ENCODE measurements around the gene SFXN2. TPM values are rescaled to one million over a fixed set of nuclear protein-coding genes. Genes with fewer than 3 reads are reported as not detected.

SFXN2 gene
- total RNA-seq, 1 experiment from 2014 or later, result 21.2 TPM

DNA sequence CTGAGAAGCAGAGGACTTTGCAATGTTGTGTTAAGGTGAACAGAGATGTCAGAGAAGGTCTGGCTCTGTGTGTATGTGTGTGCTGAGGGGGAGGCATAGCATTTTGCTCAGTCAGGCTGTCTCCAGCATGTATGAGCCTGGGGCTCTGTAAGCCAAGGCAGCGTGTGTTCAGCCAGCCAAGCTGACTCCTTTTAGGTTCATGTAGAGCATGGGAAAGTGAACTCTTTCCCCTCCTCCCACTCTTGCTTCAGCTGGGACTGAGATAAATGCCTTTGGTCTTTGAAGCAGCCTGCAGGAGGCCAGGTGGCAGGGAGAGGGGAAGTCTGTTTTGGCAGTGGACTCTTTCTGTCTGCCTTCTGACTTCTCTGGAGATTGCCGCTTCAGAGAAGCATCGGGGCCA lies 3.8 kb downstream of the SFXN2 start:
- CTCF ChIA-PET, result interaction anchor here (0.9 to 1.3 kb wide), 2 partner anchors 39 to 199 kb away, joined by 3 to 4 read pairs; partner anchors contain the start of gene CNNM2
- H3K9me3 Mint-ChIP-seq, result no peaks in the 10 kb centered on the region
- POLR2A ChIA-PET, result interaction anchor here (0.6 kb wide), 1 partner anchor 75 kb away, joined by 3 read pairs; no protein-coding TSS in a partner anchor

GRCh38 chr10:102720337-102720736 lies 5.9 kb downstream of the SFXN2 start:
- no peak for ATAC-seq
- TF ChIP-seq, protein P1, sequence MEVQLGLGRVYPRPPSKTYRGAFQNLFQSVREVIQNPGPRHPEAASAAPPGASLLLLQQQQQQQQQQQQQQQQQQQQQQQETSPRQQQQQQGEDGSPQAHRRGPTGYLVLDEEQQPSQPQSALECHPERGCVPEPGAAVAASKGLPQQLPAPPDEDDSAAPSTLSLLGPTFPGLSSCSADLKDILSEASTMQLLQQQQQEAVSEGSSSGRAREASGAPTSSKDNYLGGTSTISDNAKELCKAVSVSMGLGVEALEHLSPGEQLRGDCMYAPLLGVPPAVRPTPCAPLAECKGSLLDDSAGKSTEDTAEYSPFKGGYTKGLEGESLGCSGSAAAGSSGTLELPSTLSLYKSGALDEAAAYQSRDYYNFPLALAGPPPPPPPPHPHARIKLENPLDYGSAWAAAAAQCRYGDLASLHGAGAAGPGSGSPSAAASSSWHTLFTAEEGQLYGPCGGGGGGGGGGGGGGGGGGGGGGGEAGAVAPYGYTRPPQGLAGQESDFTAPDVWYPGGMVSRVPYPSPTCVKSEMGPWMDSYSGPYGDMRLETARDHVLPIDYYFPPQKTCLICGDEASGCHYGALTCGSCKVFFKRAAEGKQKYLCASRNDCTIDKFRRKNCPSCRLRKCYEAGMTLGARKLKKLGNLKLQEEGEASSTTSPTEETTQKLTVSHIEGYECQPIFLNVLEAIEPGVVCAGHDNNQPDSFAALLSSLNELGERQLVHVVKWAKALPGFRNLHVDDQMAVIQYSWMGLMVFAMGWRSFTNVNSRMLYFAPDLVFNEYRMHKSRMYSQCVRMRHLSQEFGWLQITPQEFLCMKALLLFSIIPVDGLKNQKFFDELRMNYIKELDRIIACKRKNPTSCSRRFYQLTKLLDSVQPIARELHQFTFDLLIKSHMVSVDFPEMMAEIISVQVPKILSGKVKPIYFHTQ (CRISPR knock-in tag; IDR thresholded peaks at IDR 0.05), result no peak
- peak; percentile 79; the same call in 1 of the 2 replicates for TF ChIP-seq ZNF121 (CRISPR knock-in tag; IDR thresholded peaks at IDR 0.05)
- Mint-ChIP-seq H3K9me3 (peaks cover 6% of the 10 kb centered on the region), H3K27ac (no peak overlapping the region; the same call in 1 of the 2 replicates), H3K4me3 (no peak overlapping the region), H3K27me3 (ENCODE audit: low read depth) (no peaks in the 10 kb centered on the region), H3K4me1 (peaks cover 45% of the 10 kb centered on the region), H3K36me3 (peaks cover 35% of the 10 kb centered on the region)
- ChIA-PET POLR2A (interaction anchor here (0.6 kb wide), 1 partner anchor 55 kb away, joined by 3 read pairs; no protein-coding TSS in a partner anchor), CTCF (interaction anchor here (0.7 to 1.6 kb wide), 4 partner anchors 45 to 1252 kb away, joined by 3 to 5 read pairs (median 4); no protein-coding TSS in a partner anchor)
- DNase-seq (ENCODE audit: low spot score), result no peak

More for the DNA sequence above, 3.8 kb downstream of the SFXN2 start:
- peaks cover 51% of the 10 kb centered on the region for H3K4me1 Mint-ChIP-seq
- peak; percentile 27 for DNase-seq (ENCODE audit: low spot score)
- H3K27me3 Mint-ChIP-seq (ENCODE audit: low read depth), result no peaks in the 10 kb centered on the region
- peak overlapping the region; percentile 37 for H3K4me3 Mint-ChIP-seq
- ATAC-seq, result no peak
- peak overlapping the region; percentile 80 for H3K27ac Mint-ChIP-seq
- TF ChIP-seq ATF3 (CRISPR knock-in tag; conservative IDR thresholded peaks at IDR 0.05) (no peak), ZNF263 (CRISPR knock-in tag; IDR thresholded peaks at IDR 0.05; ENCODE audit: low read depth) (no peak), ZSCAN18 (CRISPR knock-in tag; IDR thresholded peaks at IDR 0.05) (no peak)
- peaks cover 21% of the 10 kb centered on the region for H3K36me3 Mint-ChIP-seq

DNA sequence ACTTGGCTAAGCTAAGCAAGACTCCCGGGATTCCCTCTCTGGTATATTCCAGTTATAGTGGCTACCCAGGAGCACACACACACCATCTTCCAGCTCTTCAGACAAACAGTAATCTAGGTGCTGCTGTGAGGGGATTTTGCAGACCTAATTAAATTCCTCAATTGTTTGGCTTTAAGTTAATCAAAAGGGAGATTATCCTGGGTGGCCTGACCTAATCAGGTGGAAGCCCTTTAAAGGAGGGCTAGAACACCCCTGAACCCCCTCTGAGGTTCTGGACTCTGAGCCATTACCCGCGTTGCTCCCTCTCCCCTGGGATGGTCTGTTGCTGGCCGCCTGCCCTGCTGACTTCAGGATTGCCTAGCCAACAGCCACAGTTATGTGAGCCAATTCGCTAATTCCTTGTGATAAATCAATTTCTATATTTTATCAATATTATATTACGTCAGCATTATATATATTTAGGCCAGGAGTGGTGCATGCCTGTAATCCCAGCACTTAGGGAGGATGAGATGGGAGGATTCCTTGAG lies 6.4 kb downstream of the SFXN2 start:
- ChIA-PET CTCF (interaction anchor here (0.7 to 1.6 kb wide), 4 partner anchors 81 to 880 kb away, joined by 3 to 4 read pairs (median 3); no protein-coding TSS in a partner anchor), POLR2A (interaction anchor here (0.6 kb wide), 1 partner anchor 54 kb away, joined by 3 read pairs; no protein-coding TSS in a partner anchor)
- Mint-ChIP-seq H3K27me3 (ENCODE audit: low read depth) (no peaks in the 10 kb centered on the region), H3K9me3 (peaks cover 6% of the 10 kb centered on the region), H3K4me1 (peaks cover 42% of the 10 kb centered on the region), H3K27ac (no peak overlapping the region; the same call in 1 of the 2 replicates), H3K4me3 (no peak overlapping the region), H3K36me3 (peaks cover 35% of the 10 kb centered on the region)
- ATAC-seq, result no peak
- no peak for DNase-seq (ENCODE audit: low spot score)
- no peak for TF ChIP-seq NFATC4 (CRISPR knock-in tag; IDR thresholded peaks at IDR 0.05)
- TF ChIP-seq NFE2L1 (CRISPR knock-in tag; IDR thresholded peaks at IDR 0.05), result no peak
- TF ChIP-seq, protein P2, sequence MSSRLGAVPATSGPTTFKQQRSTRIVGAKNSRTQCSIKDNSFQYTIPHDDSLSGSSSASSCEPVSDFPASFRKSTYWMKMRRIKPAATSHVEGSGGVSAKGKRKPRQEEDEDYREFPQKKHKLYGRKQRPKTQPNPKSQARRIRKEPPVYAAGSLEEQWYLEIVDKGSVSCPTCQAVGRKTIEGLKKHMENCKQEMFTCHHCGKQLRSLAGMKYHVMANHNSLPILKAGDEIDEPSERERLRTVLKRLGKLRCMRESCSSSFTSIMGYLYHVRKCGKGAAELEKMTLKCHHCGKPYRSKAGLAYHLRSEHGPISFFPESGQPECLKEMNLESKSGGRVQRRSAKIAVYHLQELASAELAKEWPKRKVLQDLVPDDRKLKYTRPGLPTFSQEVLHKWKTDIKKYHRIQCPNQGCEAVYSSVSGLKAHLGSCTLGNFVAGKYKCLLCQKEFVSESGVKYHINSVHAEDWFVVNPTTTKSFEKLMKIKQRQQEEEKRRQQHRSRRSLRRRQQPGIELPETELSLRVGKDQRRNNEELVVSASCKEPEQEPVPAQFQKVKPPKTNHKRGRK (CRISPR knock-in tag; IDR thresholded peaks at IDR 0.05; ENCODE audit: borderline replicate concordance), result no peak
- no peak for TF ChIP-seq KAT7 (CRISPR knock-in tag; IDR thresholded peaks at IDR 0.05; ENCODE audit: borderline replicate concordance)
- TF ChIP-seq ZNF219 (CRISPR knock-in tag; IDR thresholded peaks at IDR 0.05; ENCODE audit: borderline replicate concordance), result no peak
- TF ChIP-seq SOX15 (CRISPR knock-in tag; IDR thresholded peaks at IDR 0.05), result no peak
- TF ChIP-seq, protein P3, sequence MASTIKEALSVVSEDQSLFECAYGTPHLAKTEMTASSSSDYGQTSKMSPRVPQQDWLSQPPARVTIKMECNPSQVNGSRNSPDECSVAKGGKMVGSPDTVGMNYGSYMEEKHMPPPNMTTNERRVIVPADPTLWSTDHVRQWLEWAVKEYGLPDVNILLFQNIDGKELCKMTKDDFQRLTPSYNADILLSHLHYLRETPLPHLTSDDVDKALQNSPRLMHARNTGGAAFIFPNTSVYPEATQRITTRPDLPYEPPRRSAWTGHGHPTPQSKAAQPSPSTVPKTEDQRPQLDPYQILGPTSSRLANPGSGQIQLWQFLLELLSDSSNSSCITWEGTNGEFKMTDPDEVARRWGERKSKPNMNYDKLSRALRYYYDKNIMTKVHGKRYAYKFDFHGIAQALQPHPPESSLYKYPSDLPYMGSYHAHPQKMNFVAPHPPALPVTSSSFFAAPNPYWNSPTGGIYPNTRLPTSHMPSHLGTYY (CRISPR knock-in tag; IDR thresholded peaks at IDR 0.05), result no peak
- no peak for TF ChIP-seq JAZF1 (CRISPR knock-in tag; IDR thresholded peaks at IDR 0.05)
- TF ChIP-seq NR3C1 (CRISPR knock-in tag; conservative IDR thresholded peaks at IDR 0.05; ENCODE audit: low read depth), result no peak
- TF ChIP-seq PRRX2 (CRISPR knock-in tag; IDR thresholded peaks at IDR 0.05), result no peak
- TF ChIP-seq NFYB (CRISPR knock-in tag; conservative IDR thresholded peaks at IDR 0.05; ENCODE audit: low read depth), result no peak
- TF ChIP-seq ZNF671 (CRISPR knock-in tag; IDR thresholded peaks at IDR 0.05), result no peak
- TF ChIP-seq, protein P4, sequence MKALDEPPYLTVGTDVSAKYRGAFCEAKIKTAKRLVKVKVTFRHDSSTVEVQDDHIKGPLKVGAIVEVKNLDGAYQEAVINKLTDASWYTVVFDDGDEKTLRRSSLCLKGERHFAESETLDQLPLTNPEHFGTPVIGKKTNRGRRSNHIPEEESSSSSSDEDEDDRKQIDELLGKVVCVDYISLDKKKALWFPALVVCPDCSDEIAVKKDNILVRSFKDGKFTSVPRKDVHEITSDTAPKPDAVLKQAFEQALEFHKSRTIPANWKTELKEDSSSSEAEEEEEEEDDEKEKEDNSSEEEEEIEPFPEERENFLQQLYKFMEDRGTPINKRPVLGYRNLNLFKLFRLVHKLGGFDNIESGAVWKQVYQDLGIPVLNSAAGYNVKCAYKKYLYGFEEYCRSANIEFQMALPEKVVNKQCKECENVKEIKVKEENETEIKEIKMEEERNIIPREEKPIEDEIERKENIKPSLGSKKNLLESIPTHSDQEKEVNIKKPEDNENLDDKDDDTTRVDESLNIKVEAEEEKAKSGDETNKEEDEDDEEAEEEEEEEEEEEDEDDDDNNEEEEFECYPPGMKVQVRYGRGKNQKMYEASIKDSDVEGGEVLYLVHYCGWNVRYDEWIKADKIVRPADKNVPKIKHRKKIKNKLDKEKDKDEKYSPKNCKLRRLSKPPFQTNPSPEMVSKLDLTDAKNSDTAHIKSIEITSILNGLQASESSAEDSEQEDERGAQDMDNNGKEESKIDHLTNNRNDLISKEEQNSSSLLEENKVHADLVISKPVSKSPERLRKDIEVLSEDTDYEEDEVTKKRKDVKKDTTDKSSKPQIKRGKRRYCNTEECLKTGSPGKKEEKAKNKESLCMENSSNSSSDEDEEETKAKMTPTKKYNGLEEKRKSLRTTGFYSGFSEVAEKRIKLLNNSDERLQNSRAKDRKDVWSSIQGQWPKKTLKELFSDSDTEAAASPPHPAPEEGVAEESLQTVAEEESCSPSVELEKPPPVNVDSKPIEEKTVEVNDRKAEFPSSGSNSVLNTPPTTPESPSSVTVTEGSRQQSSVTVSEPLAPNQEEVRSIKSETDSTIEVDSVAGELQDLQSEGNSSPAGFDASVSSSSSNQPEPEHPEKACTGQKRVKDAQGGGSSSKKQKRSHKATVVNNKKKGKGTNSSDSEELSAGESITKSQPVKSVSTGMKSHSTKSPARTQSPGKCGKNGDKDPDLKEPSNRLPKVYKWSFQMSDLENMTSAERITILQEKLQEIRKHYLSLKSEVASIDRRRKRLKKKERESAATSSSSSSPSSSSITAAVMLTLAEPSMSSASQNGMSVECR (CRISPR knock-in tag; IDR thresholded peaks at IDR 0.05; ENCODE audit: borderline replicate concordance), result no peak
- TF ChIP-seq, protein P5, sequence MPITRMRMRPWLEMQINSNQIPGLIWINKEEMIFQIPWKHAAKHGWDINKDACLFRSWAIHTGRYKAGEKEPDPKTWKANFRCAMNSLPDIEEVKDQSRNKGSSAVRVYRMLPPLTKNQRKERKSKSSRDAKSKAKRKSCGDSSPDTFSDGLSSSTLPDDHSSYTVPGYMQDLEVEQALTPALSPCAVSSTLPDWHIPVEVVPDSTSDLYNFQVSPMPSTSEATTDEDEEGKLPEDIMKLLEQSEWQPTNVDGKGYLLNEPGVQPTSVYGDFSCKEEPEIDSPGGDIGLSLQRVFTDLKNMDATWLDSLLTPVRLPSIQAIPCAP (CRISPR knock-in tag; IDR thresholded peaks at IDR 0.05), result no peak
